GM12892 (cell line): ENCODE data around the gene TMEM273.

Experiments used
- POLR2A ChIP-seq: IDR thresholded peaks from 2 replicates; pipeline ENCODE4 v1.6.1; 2011; ENCODE audit warnings: low read depth, low read length, control low read depth
- POLR2AphosphoS5 ChIP-seq: IDR thresholded peaks from 2 replicates; pipeline ENCODE4 v1.6.1; 2011; ENCODE audit warnings: low read depth, low read length, control low read depth
- TAF1 ChIP-seq: IDR thresholded peaks from 2 replicates; pipeline ENCODE4 v1.6.1; 2011; ENCODE audit warnings: low read depth, mild to moderate bottlenecking, control low read depth, low read length, borderline replicate concordance

- TF ChIP-seq TAF1 = no peak
- TF ChIP-seq POLR2AphosphoS5 = no peak
- no peak for TF ChIP-seq POLR2A
Measured at GRCh38 chr10:49191349-49191748, 3.2 kb upstream of the TMEM273 start.
